HepG2 (cell line): ENCODE measurements around the gene SH3PXD2A. TPM values are rescaled to one million over a fixed set of nuclear protein-coding genes. Genes with fewer than 3 reads are reported as not detected.

Source experiments
- ATAC-seq: fragments of 200-7000 bp; cut with Tn5 transposase; 3 replicates; pipeline ENCODE4 v1.9.1; 2020; ENCODE audit warnings: mild to moderate bottlenecking, moderate library complexity
- BruUV-seq: library from RNA; stranded (reverse); fragments of 400-500 nt; replicated peaks from 2 replicates; lab custom pipeline; 2021; lab: Mats Ljungman, UMichigan
- CTCF ChIA-PET: fragments of 300-600 bp; formaldehyde crosslinking; extraction: SDS; loops from one replicate; lab custom pipeline; 2021; ENCODE audit warnings: low total read pairs, inconsistent platforms, low intra/inter-chr PET ratio; lab: Yijun Ruan, JAX
- POLR2A ChIA-PET: fragments of 350-600 bp; sonication (Branson Sonifier 250); formaldehyde crosslinking; loops from one replicate; lab custom pipeline; 2020; ENCODE audit warnings: antibody characterized with exemption, inconsistent platforms; lab: Yijun Ruan, JAX
- DNase-seq: peaks from one replicate; pipeline ENCODE4 v3.0.0-alpha.2; 2015; ENCODE audit warnings: low spot score
- FAIRE-seq: peaks from 3 replicates; lab custom pipeline; 2011; peaks lifted over from hg19 to GRCh38; lab: Jason Lieb, UNC
- H2AFZ ChIP-seq: one replicate; pipeline ENCODE4 v1.6.1; 2011; ENCODE audit warnings: low read length, inconsistent platforms
- H3K27ac ChIP-seq: fragments of 300-600 bp; 3 replicates; pipeline ENCODE4 v1.8.0; 2011; ENCODE audit warnings: mixed run types, mild to moderate bottlenecking, mixed read lengths, low read length, inconsistent platforms; ENCODE audit not compliant: insufficient read depth; ENCODE audit errors: extremely low read length
- H3K27me3 ChIP-seq, 2 experiments: fragments of 200-600 bp in 1 of 2; 2 replicates in 1 of 2; 3 replicates in 1 of 2; pipeline versions ENCODE4 v1.6.0 to v1.8.0; 2011; ENCODE audit warnings: low read length in 2 of 2, mild to moderate bottlenecking in 2 of 2, moderate library complexity in 2 of 2, inconsistent platforms in 1 of 2; ENCODE audit not compliant: insufficient read depth in 2 of 2, control insufficient read depth in 1 of 2
- H3K36me3 ChIP-seq, 2 experiments: fragments of 200-600 bp in 1 of 2; replicated peaks in 1 of 2; 2 replicates in 1 of 2; 3 replicates in 1 of 2; pipeline versions ENCODE4 v1.5.1 to v1.8.0; 2011; ENCODE audit warnings: low read length in 2 of 2, inconsistent platforms in 1 of 2; ENCODE audit not compliant: insufficient read depth in 2 of 2, control insufficient read depth in 1 of 2
- H3K4me1 ChIP-seq: 2 replicates; pipeline ENCODE4 v1.5.1; 2012; ENCODE audit warnings: low read length, inconsistent platforms; ENCODE audit not compliant: insufficient read depth
- H3K4me2 ChIP-seq: 2 replicates; pipeline ENCODE4 v1.6.0; 2011; ENCODE audit warnings: low read depth, low read length, inconsistent platforms
- H3K4me3 ChIP-seq, 3 experiments: fragments of 200-600 bp in 1 of 3; sonication (generic), shearing (Covaris generic) in 1 of 3; replicated peaks in 1 of 3; 2 replicates each; pipeline ENCODE4 v1.5.1; 2011 to 2016; ENCODE audit warnings: low read length in 3 of 3, inconsistent platforms in 2 of 3, low read depth in 2 of 3, mild to moderate bottlenecking in 2 of 3, control low read depth in 1 of 3, mixed read lengths in 1 of 3; ENCODE audit not compliant: insufficient read depth in 1 of 3
- H3K79me2 ChIP-seq: one replicate; pipeline ENCODE4 v1.6.1; 2011; ENCODE audit warnings: low read length, inconsistent platforms; ENCODE audit not compliant: insufficient read depth
- H3K9ac ChIP-seq: 2 replicates; pipeline ENCODE4 v1.6.0; 2011; ENCODE audit warnings: mild to moderate bottlenecking, low read depth, low read length, inconsistent platforms; ENCODE audit not compliant: insufficient read depth
- H3K9me3 ChIP-seq: 2 replicates; pipeline ENCODE4 v1.5.1; 2012; ENCODE audit warnings: mild to moderate bottlenecking, low read length
- H4K20me1 ChIP-seq: 2 replicates; pipeline ENCODE4 v1.6.0; 2011; ENCODE audit warnings: inconsistent platforms, mild to moderate bottlenecking, low read length, moderate library complexity; ENCODE audit not compliant: insufficient read depth
- ARID5B ChIP-seq: IDR thresholded peaks from 2 replicates; pipeline ENCODE4 v1.4.0; 2020; ENCODE audit warnings: mild to moderate bottlenecking, missing genetic modification reagents
- FUBP1 ChIP-seq: sonication (generic); formaldehyde crosslinking; IDR thresholded peaks from 2 replicates; pipeline ENCODE4 v1.5.1; 2020; ENCODE audit warnings: missing genetic modification reagents, mild to moderate bottlenecking, borderline replicate concordance
- HDAC6 ChIP-seq: fragments of 200-600 bp; sonication (generic); IDR thresholded peaks from 2 replicates; pipeline ENCODE4 v1.7.0; 2017; ENCODE audit warnings: mild to moderate bottlenecking, antibody characterized with exemption, low read length, low read depth
- JUNB ChIP-seq: sonication (generic); formaldehyde crosslinking; IDR thresholded peaks from 2 replicates; pipeline ENCODE4 v1.8.0; 2022; ENCODE audit warnings: missing genetic modification reagents, mild to moderate bottlenecking, borderline replicate concordance
- RCOR2 ChIP-seq: IDR thresholded peaks from 2 replicates; pipeline ENCODE4 v1.6.1; 2016; ENCODE audit warnings: missing biosample characterization, missing genetic modification reagents
- TSC22D2 ChIP-seq: sonication (generic); formaldehyde crosslinking; IDR thresholded peaks from 2 replicates; pipeline ENCODE4 v1.5.1; 2020; ENCODE audit warnings: missing genetic modification reagents, mild to moderate bottlenecking, borderline replicate concordance
- ZBTB8A ChIP-seq: sonication (generic); formaldehyde crosslinking; IDR thresholded peaks from 2 replicates; pipeline ENCODE4 v1.4.0; 2020; ENCODE audit warnings: mild to moderate bottlenecking, low read depth, missing genetic modification reagents, borderline replicate concordance
- ZFY ChIP-seq: sonication (generic); formaldehyde crosslinking; IDR thresholded peaks from 2 replicates; pipeline ENCODE4 v1.4.0; 2020; ENCODE audit warnings: missing genetic modification reagents
- ZNF263 ChIP-seq: sonication (generic); formaldehyde crosslinking; IDR thresholded peaks from 2 replicates; pipeline ENCODE4 v1.4.0; 2020; ENCODE audit warnings: missing genetic modification reagents
- ZNF34 ChIP-seq: sonication (generic); formaldehyde crosslinking; IDR thresholded peaks from 2 replicates; pipeline ENCODE4 v1.4.0; 2020; ENCODE audit warnings: mild to moderate bottlenecking, missing genetic modification reagents, borderline replicate concordance
- ZNF589 ChIP-seq: sonication (generic); formaldehyde crosslinking; conservative IDR thresholded peaks from 2 replicates; pipeline ENCODE4 v1.8.0; 2022; ENCODE audit warnings: mild to moderate bottlenecking, moderate library complexity, missing genetic modification reagents
- ZNF782 ChIP-seq: sonication (generic); formaldehyde crosslinking; IDR thresholded peaks from 2 replicates; pipeline ENCODE4 v1.4.0; 2020; ENCODE audit warnings: missing genetic modification reagents, mild to moderate bottlenecking, borderline replicate concordance
- WGBS: methylation state at CpG from one replicate; pipeline ENCODE4 v1.1.6; 2017; ENCODE audit warnings: low lambda C conversion rate; 5-methylcytosine and 5-hydroxymethylcytosine counted together
- in situ Hi-C: cut with HindIII; loops from 2 replicates; pipeline ENCODE4 v1.10.0; 2017; ENCODE audit warnings: low pct_unique_long_range_greater_than_20kb; ENCODE audit not compliant: extremely low pct_ligation_motif_present
- intact Hi-C: fragments of 100-400 bp; cut with micrococcal nuclease; formaldehyde crosslinking; loops from one replicate; pipeline ENCODE4 v1.10.0; 2022; ENCODE audit not compliant: unreplicated experiment
- polyA plus RNA-seq, 8 experiments: library from polyadenylated mRNA; depleted of rRNA in 3 of 8; stranded (reverse) in 7 of 8; unstranded in 1 of 8; fragments of >200 nt; fragmentation: Illumina TruSeq in 4 of 8; extraction: Trizol in 4 of 8; gene quantifications; 2 replicates each; pipeline versions ENCODE4 v1.2.1 to v1.2.3, GENCODE V29; 2011 to 2016; ENCODE audit warnings: low read depth in 4 of 8, missing spikeins in 1 of 8, mixed read lengths in 1 of 8; ENCODE audit not compliant: insufficient read depth in 1 of 8
- total RNA-seq, 5 experiments: library from RNA; depleted of rRNA; stranded (reverse); fragments of >200 nt; fragmentation: Illumina TruSeq; extraction: Trizol; gene quantifications; 2 replicates each; pipeline ENCODE4 v1.2.3, GENCODE V29; 2016; ENCODE audit warnings: low read depth in 1 of 5

SH3PXD2A gene
- total and polyA plus RNA-seq, 2 of the 13 experiments (the other 11 are each of a cell fraction or from before 2014, with no cell fraction given): 11.1 to 11.3 TPM

GRCh38 chr10:103881416-103882284 is 26.3 kb upstream of the SH3PXD2A start:
- BruUV-seq: no TSS peak
- Histone ChIP-seq H4K20me1 (no peaks in the 10 kb centered on the region), H3K4me1 (no peaks in the 10 kb centered on the region), H2AFZ (no peak overlapping the region), H3K9ac (no peak overlapping the region), H3K36me3 (peaks cover 5 to 17% of the 10 kb centered on the region in 2 experiments; a peak in 4 of 5 replicates), H3K27me3 (no peaks in the 10 kb centered on the region), H3K4me2 (no peak overlapping the region), H3K27ac (no peak overlapping the region), H3K9me3 (no peaks in the 10 kb centered on the region), H3K4me3 (no peak overlapping the region), H3K79me2 (no peaks in the 10 kb centered on the region)
- ATAC-seq: no peak
- DNase-seq: no peak
- WGBS: 94% methylated on average over 13 of the region's 15 CpGs
- intact Hi-C loops (no loop called here), in situ Hi-C loops (no loop called here)
- FAIRE-seq: no peak
- ChIA-PET POLR2A (no interaction called here), CTCF (no interaction called here)
- TF ChIP-seq ZNF263 (CRISPR knock-in tag) (no peak), HDAC6 (no peak), ZNF589 (CRISPR knock-in tag) (no peak), ZNF34 (CRISPR knock-in tag) (no peak), RCOR2 (CRISPR knock-in tag) (no peak), ZFY (CRISPR knock-in tag) (no peak), JUNB (CRISPR knock-in tag) (no peak), TSC22D2 (CRISPR knock-in tag) (no peak), FUBP1 (CRISPR knock-in tag) (no peak), ZBTB8A (no peak), ZNF782 (CRISPR knock-in tag) (no peak), ARID5B (CRISPR knock-in tag) (no peak)
